Astrocyte (in vitro differentiated cells and primary cell): ENCODE results near the gene FYCO1. TPM values are rescaled to one million over a fixed set of nuclear protein-coding genes. Genes with fewer than 3 reads are reported as not detected.

Experiments used
- DNase-seq: peaks from one replicate; pipeline ENCODE4 v3.0.0-alpha.2; 2010; ENCODE audit warnings: low read depth
- FAIRE-seq: peaks from 2 replicates; lab custom pipeline; 2011; peaks lifted over from hg19 to GRCh38; lab: Jason Lieb, UNC
- H2AFZ ChIP-seq: 2 replicates; pipeline ENCODE4 v1.6.0; 2012; ENCODE audit warnings: low read depth, low read length, inconsistent platforms
- H3K27ac ChIP-seq: 2 replicates; pipeline ENCODE4 v1.5.1; 2011; ENCODE audit warnings: low read depth, low read length, inconsistent platforms
- H3K27me3 ChIP-seq: 2 replicates; pipeline ENCODE4 v1.6.0; 2011; ENCODE audit warnings: low read length, inconsistent platforms; ENCODE audit not compliant: insufficient read depth
- H3K36me3 ChIP-seq: 2 replicates; pipeline ENCODE4 v1.5.1; 2011; ENCODE audit warnings: low read length, inconsistent platforms; ENCODE audit not compliant: insufficient read depth
- H3K4me1 ChIP-seq: 2 replicates; pipeline ENCODE4 v1.5.1; 2011; ENCODE audit warnings: low read length, inconsistent platforms; ENCODE audit not compliant: insufficient read depth
- H3K4me2 ChIP-seq: 2 replicates; pipeline ENCODE4 v1.6.0; 2012; ENCODE audit warnings: low read length, inconsistent platforms
- H3K4me3 ChIP-seq: 2 replicates; pipeline ENCODE4 v1.5.1; 2011; ENCODE audit warnings: low read depth, mild to moderate bottlenecking, low read length, inconsistent platforms; ENCODE audit not compliant: insufficient read depth
- H3K79me2 ChIP-seq: 2 replicates; pipeline ENCODE4 v1.6.0; 2012; ENCODE audit warnings: mild to moderate bottlenecking, low read length, inconsistent platforms; ENCODE audit not compliant: insufficient read depth
- H3K9ac ChIP-seq: 2 replicates; pipeline ENCODE4 v1.6.0; 2012; ENCODE audit warnings: mild to moderate bottlenecking, low read length, inconsistent platforms
- H3K9me3 ChIP-seq: 2 replicates; pipeline ENCODE4 v1.5.1; 2012; ENCODE audit warnings: low read depth, mild to moderate bottlenecking, low read length, inconsistent platforms; ENCODE audit not compliant: insufficient read depth
- H4K20me1 ChIP-seq: 2 replicates; pipeline ENCODE4 v1.6.0; 2012; ENCODE audit warnings: low read length, inconsistent platforms; ENCODE audit not compliant: insufficient read depth
- H3K27ac Mint-ChIP-seq: one replicate; pipeline ENCODE4 v1.8.0; 2021; ENCODE audit warnings: mild to moderate bottlenecking, mixed read lengths; ENCODE audit not compliant: unreplicated experiment
- H3K27me3 Mint-ChIP-seq: one replicate; pipeline ENCODE4 v1.8.0; 2021; ENCODE audit warnings: low read depth, mixed read lengths; ENCODE audit not compliant: unreplicated experiment
- H3K36me3 Mint-ChIP-seq: one replicate; pipeline ENCODE4 v1.8.0; 2021; ENCODE audit warnings: low read depth, mixed read lengths; ENCODE audit not compliant: unreplicated experiment
- H3K4me1 Mint-ChIP-seq: one replicate; pipeline ENCODE4 v1.8.0; 2021; ENCODE audit warnings: low read depth, mixed read lengths; ENCODE audit not compliant: unreplicated experiment
- H3K4me3 Mint-ChIP-seq: one replicate; pipeline ENCODE4 v1.8.0; 2021; ENCODE audit warnings: mild to moderate bottlenecking, moderate library complexity, mixed read lengths; ENCODE audit not compliant: unreplicated experiment
- H3K9me3 Mint-ChIP-seq: one replicate; pipeline ENCODE4 v1.8.0; 2021; ENCODE audit warnings: mild to moderate bottlenecking, mixed read lengths; ENCODE audit not compliant: unreplicated experiment
- EZH2 ChIP-seq: IDR thresholded peaks from 2 replicates; pipeline ENCODE4 v1.6.1; 2012; ENCODE audit warnings: mild to moderate bottlenecking, low read length, inconsistent platforms; ENCODE audit not compliant: insufficient read depth
- total RNA-seq: library from RNA; stranded (reverse); gene quantifications from 2 replicates; pipeline ENCODE4 v1.2.1, GENCODE V29; 2021
- TF ChIP-seq, protein P1 (sequence below): IDR thresholded peaks from 2 replicates; pipeline ENCODE4 v1.5.1; 2011; ENCODE audit warnings: low read depth, mild to moderate bottlenecking, inconsistent platforms, low read length, moderate library complexity; ENCODE audit not compliant: insufficient read depth

FYCO1 gene
- total RNA-seq, 1 donor from 2014 or later: 19.7 TPM

DNA sequence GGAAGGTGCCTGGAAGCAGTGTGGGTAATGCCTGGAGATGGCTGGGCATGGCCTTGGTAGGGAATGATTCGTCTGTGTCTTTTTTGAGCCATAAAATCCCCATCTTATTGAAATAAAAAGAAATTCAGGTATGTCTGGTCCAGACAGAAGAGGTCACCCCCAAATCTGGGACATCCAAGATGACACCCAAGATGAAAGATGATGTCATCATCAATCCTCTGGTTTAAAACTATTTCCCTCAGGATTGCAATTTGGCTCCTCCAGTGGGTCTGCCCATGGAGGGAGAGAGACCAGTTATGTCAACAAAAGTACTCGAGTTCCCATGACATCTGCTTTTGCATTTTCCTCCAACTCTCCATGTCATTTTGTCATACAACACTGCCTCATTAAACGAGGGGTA is 126.0 kb downstream of the FYCO1 start:
- FAIRE-seq (no peak), DNase-seq (no peak)
- no peak for TF ChIP-seq EZH2
- TF ChIP-seq, protein P1, sequence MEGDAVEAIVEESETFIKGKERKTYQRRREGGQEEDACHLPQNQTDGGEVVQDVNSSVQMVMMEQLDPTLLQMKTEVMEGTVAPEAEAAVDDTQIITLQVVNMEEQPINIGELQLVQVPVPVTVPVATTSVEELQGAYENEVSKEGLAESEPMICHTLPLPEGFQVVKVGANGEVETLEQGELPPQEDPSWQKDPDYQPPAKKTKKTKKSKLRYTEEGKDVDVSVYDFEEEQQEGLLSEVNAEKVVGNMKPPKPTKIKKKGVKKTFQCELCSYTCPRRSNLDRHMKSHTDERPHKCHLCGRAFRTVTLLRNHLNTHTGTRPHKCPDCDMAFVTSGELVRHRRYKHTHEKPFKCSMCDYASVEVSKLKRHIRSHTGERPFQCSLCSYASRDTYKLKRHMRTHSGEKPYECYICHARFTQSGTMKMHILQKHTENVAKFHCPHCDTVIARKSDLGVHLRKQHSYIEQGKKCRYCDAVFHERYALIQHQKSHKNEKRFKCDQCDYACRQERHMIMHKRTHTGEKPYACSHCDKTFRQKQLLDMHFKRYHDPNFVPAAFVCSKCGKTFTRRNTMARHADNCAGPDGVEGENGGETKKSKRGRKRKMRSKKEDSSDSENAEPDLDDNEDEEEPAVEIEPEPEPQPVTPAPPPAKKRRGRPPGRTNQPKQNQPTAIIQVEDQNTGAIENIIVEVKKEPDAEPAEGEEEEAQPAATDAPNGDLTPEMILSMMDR: no peak
- Histone ChIP-seq H3K27me3 (peaks cover 2% of the 10 kb centered on the region), H3K36me3 (no peaks in the 10 kb centered on the region), H3K9me3 (no peaks in the 10 kb centered on the region), H3K9ac (no peak overlapping the region), H3K4me2 (no peak overlapping the region), H3K27ac (no peak overlapping the region), H3K4me3 (no peak overlapping the region), H3K79me2 (no peaks in the 10 kb centered on the region), H4K20me1 (no peaks in the 10 kb centered on the region), H2AFZ (no peak overlapping the region), H3K4me1 (no peaks in the 10 kb centered on the region)
- peaks cover 2% of the 10 kb centered on the region for H3K9me3 Mint-ChIP-seq
- H3K27ac Mint-ChIP-seq: no peak overlapping the region
- H3K4me1 Mint-ChIP-seq: no peaks in the 10 kb centered on the region
- no peaks in the 10 kb centered on the region for H3K36me3 Mint-ChIP-seq
- peaks cover 20% of the 10 kb centered on the region for H3K27me3 Mint-ChIP-seq
- no peak overlapping the region for H3K4me3 Mint-ChIP-seq

DNA sequence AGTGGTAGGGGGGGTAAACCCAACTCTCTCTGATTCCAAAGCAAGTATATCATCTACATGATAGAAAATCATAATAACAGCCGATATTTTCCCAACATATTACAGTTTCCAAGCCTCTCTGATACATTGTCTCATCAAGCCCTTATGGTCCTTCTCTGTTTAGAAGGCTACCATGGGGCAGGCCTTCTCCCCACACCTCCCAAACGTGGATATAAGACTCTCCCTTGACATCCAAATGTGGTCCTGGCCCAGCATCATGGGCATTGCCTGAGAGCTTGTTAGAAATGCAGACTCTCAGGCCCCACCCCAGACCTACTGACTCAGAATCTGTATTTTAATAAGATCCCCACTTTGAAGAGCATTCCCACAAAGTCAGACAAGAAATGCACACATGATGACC is 127.0 kb downstream of the FYCO1 start:
- Mint-ChIP-seq H3K36me3 (no peaks in the 10 kb centered on the region), H3K9me3 (no peaks in the 10 kb centered on the region), H3K4me3 (no peak overlapping the region), H3K27me3 (peaks cover 21% of the 10 kb centered on the region), H3K4me1 (no peaks in the 10 kb centered on the region), H3K27ac (no peak overlapping the region)
- no peaks in the 10 kb centered on the region for H3K9me3 ChIP-seq
- no peak for FAIRE-seq
- no peak overlapping the region for H3K4me3 ChIP-seq
- no peak for DNase-seq
- H2AFZ ChIP-seq: no peak overlapping the region
- no peak overlapping the region for H3K9ac ChIP-seq
- peaks cover 2% of the 10 kb centered on the region for H3K27me3 ChIP-seq
- H4K20me1 ChIP-seq: no peaks in the 10 kb centered on the region
- H3K36me3 ChIP-seq: no peaks in the 10 kb centered on the region
- no peaks in the 10 kb centered on the region for H3K4me1 ChIP-seq
- TF ChIP-seq, protein P1: no peak
- TF ChIP-seq EZH2: no peak
- H3K27ac ChIP-seq: no peak overlapping the region
- no peak overlapping the region for H3K4me2 ChIP-seq
- no peaks in the 10 kb centered on the region for H3K79me2 ChIP-seq

DNA sequence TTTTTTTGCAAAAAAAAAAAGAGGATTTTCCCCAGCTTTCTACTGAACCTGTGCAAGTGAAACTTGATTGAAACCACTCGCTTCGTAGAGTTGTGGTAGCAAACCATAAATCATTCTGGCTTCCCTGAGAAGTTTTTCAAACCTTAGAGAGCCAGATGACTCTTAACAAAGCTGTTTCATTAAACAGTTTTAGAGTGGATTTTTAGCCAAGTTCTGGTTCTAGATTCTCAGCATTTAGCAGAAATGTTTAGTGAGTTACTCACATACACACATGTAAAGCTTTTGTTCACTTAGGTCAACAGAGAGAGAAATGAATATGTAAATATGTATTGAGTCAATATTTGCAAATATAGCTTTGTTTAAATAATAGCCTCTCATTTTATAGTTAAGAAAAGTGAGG is 127.4 kb downstream of the FYCO1 start:
- H2AFZ ChIP-seq: no peak overlapping the region
- no peaks in the 10 kb centered on the region for H3K4me1 Mint-ChIP-seq
- no peaks in the 10 kb centered on the region for H3K4me1 ChIP-seq
- H3K36me3 Mint-ChIP-seq: no peaks in the 10 kb centered on the region
- peaks cover 2% of the 10 kb centered on the region for H3K27me3 ChIP-seq
- H3K4me2 ChIP-seq: no peak overlapping the region
- peaks cover 21% of the 10 kb centered on the region for H3K27me3 Mint-ChIP-seq
- no peak for FAIRE-seq
- no peak overlapping the region for H3K27ac ChIP-seq
- no peak overlapping the region for H3K27ac Mint-ChIP-seq
- no peaks in the 10 kb centered on the region for H4K20me1 ChIP-seq
- H3K9me3 ChIP-seq: peaks cover 4% of the 10 kb centered on the region
- DNase-seq: no peak
- H3K4me3 Mint-ChIP-seq: no peak overlapping the region
- H3K36me3 ChIP-seq: no peaks in the 10 kb centered on the region
- H3K9me3 Mint-ChIP-seq: no peaks in the 10 kb centered on the region
- H3K9ac ChIP-seq: no peak overlapping the region
- H3K4me3 ChIP-seq: no peak overlapping the region
- TF ChIP-seq EZH2: no peak
- TF ChIP-seq, protein P1: no peak
- no peaks in the 10 kb centered on the region for H3K79me2 ChIP-seq

Other genes with a start within 250 kb of the FYCO1 start
- gene SLC6A20, start 199.3 kb downstream of the FYCO1 start, total RNA-seq: not detected in 2 replicates
- gene LZTFL1, start 153.7 kb downstream of the FYCO1 start, total RNA-seq: 20.6 and 25.9 TPM in 2 replicates
- gene CCR9, start 109.3 kb downstream of the FYCO1 start, total RNA-seq: not detected in 2 replicates
- not detected in 2 replicates for gene CXCR6, start 52.4 kb downstream of the FYCO1 start, total RNA-seq
- not detected in 2 replicates for gene XCR1, start 31.7 kb upstream of the FYCO1 start, total RNA-seq
- gene CCR1, start 212.5 kb upstream of the FYCO1 start, total RNA-seq: 0.20 and 0.41 TPM in 2 replicates
- gene CCR3, start 246.6 kb upstream of the FYCO1 start, total RNA-seq: not detected in 2 replicates